GM18519 (cell line): ENCODE measurements around the gene COPB1.

Experiments
- ATAC-seq: cut with Tn5 transposase; IDR thresholded peaks from one replicate; pipeline ENCODE4 v1.9.1; 2021; ENCODE audit warnings: mild to moderate bottlenecking, moderate library complexity; ENCODE audit not compliant: unreplicated experiment, low FRiP score

Gene COPB1

DNA sequence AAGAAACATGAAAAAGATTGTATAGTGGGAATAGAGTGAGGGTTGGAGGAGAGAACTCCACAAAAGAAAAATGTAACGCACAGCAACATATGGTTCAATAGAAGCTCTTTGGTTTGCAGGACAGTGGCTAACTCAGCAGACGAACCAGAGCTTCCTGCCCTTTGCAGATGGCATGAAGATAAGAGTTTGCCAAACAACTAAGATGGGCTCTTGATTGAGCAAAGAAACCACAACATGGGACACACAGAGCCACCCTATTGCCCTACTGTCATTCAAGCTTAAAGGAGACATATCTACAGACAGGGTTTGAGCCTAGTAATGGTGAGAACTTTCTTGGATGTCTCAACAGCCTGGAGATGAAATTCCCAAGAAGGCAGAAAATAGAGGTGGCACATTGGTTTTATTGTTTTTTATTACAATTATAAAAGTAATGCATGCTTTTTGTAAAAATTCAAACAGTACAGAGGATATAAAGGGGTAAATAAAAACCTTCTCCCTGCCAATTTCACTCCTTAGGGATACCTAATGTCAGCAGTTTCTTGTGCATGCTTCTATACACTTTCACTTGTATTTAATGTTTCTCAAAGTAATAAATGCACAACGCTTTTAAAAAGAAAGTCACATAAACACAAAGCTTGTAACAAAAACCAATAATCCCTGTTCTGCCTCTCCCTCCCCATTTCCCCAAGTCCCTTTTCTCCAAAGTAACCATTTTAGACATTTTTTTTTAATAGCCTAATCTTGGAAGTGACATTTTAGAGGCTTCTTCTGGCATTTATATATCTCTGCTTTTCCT, 63.7 kb downstream of the COPB1 start:
- ATAC-seq: no peak

DNA sequence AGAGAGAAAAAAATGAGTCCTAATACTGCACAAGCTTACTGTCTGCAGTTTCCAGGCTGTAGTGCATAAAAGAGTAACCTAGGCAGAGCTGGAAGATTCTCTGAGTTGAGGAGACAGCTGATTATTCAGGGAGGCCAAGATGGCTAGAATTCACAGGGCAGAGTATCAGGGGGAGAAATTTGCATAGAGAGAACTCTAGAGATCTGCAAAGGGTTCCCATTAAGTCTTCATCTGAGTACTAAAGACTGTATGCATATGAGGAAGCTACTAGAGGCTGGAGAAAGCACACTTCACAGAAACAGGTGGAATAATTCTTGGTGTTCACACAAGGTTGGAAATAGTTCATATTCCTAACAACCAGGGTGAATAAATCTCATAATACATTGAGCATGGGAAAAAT, 74.0 kb downstream of the COPB1 start:
- ATAC-seq: no peak

DNA sequence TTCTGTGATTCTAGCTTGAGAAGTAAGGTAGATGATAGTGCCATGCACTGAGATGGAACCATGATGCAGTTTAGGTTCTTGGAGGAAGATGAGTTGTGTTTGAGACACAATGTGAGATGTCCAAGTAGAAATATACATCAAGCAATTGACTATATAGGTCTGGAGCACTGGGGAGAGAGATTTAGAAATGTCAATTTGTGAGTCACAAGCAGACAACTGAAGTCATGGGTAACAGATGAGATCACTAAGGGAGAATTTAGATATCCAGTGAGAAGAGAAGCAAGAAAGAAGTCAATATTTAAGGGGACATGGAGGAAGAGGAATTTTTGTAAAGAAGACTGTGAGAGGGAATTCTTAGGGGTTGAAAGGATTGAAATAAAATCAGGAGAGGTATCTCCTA, 75.5 kb downstream of the COPB1 start:
- ATAC-seq: no peak

DNA sequence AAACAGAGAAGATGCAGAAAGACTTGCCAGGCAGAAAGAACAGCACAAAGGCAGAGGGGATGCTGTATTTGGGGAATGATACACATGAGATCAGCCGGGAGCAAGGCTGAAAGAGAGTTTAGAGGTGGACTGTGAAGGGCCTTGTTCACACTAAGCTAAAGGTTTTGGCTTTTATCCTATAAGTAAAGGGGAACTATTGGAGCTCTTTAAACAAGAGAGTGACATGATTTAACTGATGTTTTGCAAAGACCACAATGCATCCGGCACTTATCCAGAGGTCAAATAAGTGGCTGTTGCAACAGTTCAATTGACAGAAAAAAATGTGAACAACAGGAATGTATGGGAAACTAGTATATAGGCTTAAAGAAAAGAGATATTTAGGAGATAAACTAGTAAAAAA, 76.0 kb downstream of the COPB1 start:
- ATAC-seq: no peak

DNA sequence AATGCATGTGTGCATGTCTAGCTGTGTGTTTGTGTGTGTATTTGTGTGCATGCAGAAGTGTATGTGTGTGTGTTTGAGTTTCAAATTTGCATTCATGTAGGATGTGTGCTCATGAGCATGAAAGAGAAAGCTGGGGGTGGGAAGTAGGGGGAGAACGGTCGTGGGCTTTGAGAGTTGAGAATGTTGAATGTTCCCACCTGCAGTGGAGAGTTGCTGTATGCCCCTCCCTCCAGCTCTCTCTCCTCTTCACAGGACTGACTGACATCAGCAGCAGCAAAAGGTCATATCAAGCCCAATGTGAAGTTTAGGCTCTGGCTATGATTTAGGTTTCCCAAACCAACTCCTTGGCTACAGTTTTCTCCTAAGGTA, 76.8 kb downstream of the COPB1 start:
- ATAC-seq: no peak

DNA sequence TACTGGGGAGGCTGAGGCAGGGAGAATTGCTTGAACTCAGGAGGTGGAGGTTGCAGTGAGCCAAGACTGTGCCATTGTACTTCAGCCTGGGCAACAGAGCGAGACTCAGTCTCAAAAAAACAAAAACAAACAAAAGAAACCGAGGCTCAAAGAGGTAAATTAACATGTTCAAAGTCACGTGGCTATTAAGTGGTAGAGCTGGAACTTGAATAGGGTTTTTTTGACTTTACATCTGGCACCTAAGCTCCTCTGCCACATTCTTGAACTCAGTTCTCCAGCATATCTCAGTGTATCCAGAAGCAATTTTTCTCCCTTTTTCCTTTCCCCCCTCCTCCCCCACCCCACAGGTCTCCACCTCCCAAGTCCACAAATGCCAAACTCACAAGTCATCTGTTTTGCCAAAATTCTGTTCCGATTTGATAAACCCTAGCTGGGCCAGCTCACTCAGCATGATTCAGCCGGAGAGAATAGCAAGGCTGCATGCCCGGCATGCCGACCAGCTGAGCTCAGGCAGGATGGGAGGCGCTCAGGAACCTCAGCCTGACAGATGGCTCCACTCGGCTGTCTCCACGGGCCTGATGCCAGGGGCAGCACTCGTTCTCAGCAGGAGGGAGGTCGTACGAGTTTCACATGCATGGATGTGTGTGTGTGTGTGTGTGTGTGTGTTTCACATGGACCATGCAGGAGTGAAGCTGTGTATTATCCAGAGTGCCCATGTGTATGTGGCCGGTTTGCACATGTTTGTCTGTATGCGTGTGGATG, 77.4 kb downstream of the COPB1 start:
- no peak for ATAC-seq

DNA sequence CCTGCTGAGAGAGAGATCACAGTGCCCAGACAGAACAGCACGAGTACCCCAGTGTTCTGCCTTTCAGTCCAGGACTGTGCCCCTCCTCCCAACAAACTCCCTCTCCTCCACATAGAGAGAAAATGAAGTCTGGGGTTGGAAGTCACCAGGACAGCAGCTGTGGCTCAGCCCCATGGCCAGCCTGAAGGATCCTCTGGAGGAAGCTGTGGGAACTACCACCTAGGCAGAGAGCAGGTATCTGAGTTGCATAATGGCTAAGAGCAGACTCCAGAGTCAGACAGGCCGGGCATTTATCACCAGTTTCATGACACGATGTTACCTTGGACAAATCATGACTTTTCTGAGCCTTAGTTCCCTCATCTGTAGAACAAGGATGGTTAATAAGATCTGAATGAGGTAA, 79.4 kb downstream of the COPB1 start:
- ATAC-seq: no peak

DNA sequence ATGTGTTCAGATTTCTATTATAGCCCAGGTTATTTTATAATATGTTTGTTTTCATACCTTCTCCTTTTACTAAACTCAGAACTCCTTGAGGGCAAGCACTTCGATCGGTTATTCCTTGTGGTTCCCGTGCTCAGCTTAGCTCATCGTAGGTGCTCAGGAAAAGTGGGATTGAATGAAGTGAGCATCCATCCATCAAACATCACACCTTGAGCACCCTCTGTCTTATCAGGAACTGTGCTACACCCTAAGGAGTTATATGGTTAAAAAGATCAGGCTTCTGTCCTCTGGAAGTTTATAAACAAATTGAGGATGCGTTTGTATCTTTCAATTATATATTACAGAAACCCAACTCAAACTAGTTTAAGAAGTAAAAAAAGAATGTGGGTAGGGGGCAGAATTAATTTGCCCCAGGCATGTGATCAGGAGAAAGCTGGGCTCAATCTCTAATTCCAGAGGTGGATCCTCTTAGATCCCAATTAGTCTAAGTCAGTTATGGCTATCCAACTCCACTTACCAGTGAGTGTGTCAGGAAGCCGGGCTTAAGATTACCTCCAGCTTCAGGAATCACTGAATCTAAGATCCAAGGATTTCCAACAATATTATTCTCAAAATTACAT, 80.7 kb downstream of the COPB1 start:
- no peak for ATAC-seq

DNA sequence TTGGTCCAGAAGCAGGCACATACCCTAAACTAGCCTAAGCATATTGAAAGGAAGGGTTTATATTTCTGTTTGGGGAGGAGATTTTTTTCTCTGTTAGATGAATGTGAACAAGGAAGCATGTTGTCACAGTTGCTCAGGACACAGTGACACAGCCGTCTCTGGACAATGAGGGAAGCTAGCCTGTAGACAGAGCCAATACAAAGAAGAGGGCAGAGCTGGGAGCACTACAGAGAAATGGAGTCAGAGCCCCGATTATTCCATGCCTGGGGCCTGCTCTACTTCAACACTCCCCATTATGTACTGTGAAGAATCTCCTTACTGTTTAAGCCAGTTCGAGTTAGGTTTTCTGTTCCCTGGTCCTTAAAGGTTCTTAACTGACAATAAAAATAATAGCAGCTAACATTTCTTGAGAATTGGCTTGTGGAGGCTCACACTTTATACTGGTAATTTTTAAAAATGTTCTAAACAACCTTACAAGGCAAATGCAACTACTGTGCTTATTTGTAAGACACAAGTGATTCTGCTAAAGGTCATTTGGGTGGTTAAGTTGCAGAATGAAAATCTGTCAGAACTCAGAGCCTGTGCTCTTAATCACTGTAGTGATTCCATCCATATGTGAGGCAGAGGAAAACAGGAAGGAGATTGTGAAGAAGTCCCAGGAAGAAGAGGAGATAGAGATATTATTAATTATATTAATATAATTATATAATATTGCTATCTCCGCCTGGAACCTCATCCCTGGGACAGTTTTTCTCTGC, 81.8 kb downstream of the COPB1 start:
- no peak for ATAC-seq

DNA sequence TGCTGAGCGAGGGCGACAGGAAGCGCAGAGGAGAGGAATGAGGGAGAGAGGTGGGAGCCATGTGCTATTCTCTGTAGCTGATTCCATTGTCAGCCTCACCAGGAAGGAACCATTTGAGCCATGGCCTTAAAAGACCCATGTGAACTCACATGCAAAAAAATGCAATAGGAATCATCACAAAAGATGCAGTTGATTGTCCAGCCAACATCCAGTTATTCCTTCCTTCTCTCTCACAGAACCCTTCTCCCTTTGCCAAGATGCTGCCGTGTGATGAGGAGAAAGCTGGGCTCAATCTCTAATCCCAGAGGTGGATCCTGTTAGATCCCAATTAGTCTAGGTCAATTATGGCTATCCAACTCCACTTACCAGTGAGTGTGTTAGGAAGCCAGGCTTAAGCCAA, 82.4 kb downstream of the COPB1 start:
- no peak for ATAC-seq

DNA sequence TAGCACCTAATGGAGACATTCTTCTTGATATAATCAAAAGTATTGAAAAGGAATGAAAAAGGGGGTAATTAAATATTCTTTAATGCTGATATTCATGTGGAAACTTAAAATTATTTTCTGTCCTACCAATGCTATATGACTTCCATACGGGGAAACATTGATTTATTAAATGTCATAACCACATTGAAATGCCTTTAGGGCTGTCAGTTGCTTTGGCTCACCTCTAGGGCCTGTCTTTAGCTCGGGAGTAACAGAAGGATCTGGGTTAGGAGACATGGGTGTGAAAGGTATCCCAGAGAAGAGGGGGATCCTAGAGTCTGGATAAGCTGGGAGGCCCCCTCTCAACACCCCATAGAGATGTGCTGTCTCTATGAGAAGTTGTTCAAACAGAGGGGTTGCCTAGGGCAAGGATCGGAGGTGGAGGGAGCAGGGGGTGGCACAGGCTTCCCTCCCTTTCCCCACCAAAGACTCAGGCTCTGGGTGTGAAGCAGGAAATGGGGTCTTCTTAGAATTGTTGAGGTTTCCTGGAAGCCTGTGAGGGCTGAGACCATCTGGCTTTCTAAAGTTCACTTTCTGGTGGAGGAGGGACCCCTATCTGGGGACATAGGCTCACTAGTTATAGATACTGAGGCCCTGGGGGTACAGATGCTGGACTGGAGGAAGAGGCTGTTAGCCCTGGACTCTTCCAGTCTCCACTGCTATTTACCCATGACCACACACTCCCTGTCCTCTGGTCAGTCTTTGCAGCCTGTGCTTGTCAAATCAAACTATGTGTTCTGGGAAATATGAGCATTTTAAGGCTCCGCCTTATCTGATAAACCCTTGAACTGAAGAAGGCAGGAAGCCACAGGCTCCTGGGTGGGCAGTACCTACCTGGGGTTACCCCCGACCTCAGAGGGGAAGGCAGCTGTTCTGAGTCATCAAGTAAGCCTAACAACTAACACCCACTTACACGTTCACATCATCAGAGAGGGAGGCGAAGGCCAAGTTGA, 84.8 kb downstream of the COPB1 start:
- ATAC-seq: peak; percentile 69

DNA sequence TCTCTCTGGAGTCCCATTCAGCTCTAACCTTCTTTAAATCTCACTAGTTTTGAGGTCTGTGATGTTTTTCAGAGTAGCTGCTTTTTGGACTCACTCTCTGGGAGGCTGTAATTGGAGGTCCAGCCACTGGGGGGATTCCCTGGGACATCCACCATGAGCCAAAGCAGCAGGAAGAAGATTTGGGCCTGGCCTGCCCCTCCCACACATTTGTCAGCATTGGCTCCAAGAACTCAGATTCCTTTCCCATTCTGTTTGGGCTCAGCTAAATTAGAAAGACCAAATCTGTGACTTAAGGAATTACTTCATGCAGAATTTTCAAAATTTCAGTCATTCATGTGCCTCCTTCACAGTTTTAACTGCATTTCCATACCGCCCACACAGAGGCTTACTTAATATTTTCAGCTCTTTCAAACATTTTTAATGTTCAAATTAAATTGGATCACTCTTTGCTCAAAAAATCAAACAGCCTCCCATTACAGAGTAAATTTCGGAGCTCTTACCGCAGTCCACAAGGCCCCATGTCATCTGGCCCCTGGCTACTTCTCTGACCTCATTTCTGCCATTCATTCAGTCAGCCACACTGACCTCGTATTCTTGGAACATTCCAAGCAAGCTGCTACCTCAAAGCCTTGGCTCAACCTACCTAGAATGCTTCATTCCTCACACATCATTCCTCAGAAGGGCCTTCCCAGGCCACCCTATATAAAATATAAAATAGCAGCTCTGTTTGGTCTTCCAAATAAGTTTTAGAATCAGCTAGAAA, 86.1 kb downstream of the COPB1 start:
- no peak for ATAC-seq

DNA sequence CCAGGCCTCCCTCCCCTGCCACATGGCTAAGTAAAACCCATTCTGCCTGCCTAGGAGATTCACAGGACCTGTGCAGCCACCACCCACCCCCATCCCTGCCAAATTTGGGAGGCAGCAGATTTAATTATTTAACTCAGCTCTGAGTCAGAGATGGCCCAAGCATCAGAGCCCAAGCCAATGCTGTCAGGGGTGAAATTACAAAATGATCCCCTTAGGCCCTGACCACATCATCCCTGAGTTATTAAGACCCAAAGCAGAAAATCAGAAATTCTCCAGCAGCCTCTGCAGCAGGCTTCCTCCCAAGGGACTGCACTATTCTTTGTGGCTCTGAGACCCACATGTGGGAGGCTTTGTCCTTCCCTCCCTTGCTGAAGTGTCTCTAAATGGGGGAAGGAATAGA, 87.8 kb downstream of the COPB1 start:
- no peak for ATAC-seq

DNA sequence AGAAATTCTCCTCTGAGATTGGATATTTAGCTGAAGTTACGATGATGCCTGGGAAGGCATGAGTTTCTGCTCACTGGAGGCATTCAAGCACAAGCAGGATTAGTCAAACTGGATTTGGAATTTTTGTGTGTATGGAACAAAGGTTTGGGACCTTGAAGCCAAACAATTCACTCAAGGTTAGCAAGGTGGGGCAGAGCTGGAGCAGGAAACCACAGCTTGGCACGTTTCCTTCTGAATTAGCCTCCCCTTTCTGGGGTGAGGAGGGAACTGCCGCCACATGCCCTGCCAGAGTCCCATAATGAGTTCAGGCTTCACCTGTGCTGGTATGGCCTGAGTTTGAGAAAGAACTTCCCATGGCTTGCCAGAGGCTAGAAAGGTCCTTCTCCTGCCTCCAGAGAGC, 89.7 kb downstream of the COPB1 start:
- no peak for ATAC-seq

DNA sequence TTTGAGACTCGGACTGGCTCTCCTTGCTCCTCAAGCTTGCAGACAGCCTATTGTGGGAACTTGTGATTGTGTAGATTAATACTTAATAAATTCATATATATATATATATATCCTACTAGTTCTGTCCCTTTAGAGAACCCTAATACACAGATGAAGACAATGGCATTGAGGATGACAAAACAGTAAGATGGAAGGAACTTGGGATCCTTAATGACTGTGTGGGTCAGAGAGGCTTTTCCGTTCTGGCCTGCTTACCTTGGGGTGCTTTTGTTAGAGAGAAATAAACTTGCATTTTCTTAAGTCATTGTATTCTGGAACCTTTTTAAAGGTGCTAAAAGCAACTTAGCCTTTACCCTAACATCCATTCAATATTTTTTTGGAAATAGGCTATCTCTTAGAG, 91.0 kb downstream of the COPB1 start:
- no peak for ATAC-seq
